Hindlimb muscle (tissue), 1 donor: ENCODE results near the gene APLP1. TPM values are rescaled to one million over a fixed set of nuclear protein-coding genes. Genes with fewer than 3 reads are reported as not detected.
"Not testable (repeated sequence)": the region's sequence is repeated elsewhere in the genome, so short reads cannot be mapped to it uniquely, and the experiment has no call there.

Experiments used
- DNase-seq: peaks from one replicate; pipeline ENCODE4 v3.0.0-alpha.2; 2013
- polyA plus RNA-seq: library from polyadenylated mRNA; unstranded; fragments of 120-200 nt; gene quantifications from one replicate; pipeline ENCODE4 v1.2.1, GENCODE V29; 2013; ENCODE audit not compliant: insufficient read length

The APLP1 gene
- 6.2 TPM for polyA plus RNA-seq

- peak; percentile 68 for DNase-seq
Observed at GRCh38 chr19:35868172-35868822, at the start of gene APLP1. Gene APLP1, plus strand, starts transcription at chr19:35868574. Its CDS starts 63 bp downstream, at chr19:35868637.

DNA sequence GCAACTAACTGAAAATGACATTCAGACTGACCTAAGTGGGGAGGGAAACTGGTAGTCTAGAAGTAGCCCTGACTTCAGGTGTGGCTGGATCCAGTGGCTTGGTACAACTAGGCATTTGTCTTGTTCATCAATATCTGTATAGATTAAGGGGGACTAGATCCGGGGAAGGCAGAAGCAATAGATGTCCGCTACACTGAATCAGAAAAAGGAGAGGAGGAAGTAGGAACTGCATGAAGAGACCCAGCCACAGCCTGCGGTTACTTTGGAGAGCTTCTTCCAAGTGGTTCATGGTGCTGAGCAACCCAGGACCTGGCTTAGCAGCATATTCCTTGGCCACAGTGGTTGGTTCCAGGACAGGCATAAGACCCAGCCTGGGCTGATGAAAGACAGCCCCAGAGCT, 45.8 kb upstream of the APLP1 start:
- no peak for DNase-seq

GRCh38 chr19:35824150-35824549, 44.2 kb upstream of the APLP1 start:
- DNase-seq, result no peak

GRCh38 chr19:35828692-35829301, 39.6 kb upstream of the APLP1 start:
- DNase-seq, result peak; percentile 84

GRCh38 chr19:35830986-35831385, 37.4 kb upstream of the APLP1 start:
- no peak for DNase-seq

DNA sequence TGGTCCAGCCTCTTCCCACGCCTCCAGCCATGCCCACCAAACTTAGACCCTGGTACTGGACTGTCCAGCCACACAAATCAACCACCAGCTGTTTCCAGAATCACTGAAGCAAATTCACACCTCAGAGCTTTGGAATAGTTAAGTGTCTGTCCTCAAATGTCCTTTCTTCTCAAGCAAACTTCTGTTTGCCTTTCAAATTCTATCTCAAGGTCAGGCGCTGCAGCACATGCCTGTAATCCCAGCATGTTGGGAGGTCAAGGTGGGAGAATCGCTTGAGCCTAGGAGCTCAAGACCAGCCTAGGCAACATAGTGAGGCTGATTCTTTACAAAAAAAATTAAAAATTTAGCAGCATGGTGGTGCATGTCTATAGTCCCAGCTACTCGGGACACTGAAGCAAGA, 36.3 kb upstream of the APLP1 start:
- no peak for DNase-seq

- no peak for DNase-seq
Observed at GRCh38 chr19:35833972-35834371, 34.4 kb upstream of the APLP1 start.

DNA sequence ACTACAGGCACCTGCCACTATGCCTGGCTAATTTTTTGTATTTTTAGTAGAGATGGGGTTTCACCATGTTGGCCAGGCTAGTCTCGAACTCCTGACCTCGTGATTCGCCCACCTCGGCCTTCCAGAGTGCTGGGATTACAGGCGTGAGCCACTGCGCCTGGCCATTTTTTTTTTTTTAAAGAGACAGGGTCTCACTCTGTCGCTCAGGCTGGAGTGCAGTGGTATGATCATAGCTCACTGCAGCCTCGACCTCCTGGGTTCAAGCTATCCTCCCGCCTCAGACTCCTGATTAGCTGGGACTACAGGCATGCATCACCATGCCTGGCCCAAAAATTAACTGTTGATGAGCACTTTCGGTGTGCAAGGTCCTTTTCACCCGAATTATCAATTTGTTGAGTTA, 32.3 kb upstream of the APLP1 start:
- DNase-seq, result not testable (repeated sequence)

DNA sequence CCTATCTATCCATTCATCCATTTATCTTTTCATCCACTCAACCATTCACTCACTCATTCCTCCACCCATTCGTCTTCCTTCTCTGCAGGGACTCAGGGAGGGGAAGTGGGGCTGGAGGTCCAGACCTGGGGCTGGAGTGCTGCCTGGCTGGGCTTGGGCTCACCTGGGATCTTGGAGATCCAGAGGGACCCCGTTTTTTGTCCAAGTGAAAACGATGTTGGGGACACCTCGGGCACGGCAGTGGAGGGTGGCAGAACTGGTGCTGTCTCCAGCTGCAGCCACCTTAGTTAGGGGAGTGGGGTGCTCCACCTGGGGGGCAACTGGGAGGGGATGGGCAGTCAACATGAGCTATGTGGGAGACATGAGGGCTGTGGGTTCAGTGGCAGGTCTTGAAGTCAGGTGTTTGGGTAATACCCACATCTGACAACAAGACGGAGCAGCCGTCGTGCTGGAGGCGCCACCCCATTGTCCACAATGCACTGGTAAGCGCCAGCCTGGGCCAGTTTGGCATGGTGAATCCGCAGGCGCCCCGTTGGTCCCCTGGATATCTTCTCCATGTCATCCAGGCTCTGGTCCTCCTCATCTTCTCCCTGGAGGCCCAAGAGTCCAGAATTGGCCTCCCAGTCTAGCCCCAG, 26.3 kb upstream of the APLP1 start:
- DNase-seq, result no peak

DNA sequence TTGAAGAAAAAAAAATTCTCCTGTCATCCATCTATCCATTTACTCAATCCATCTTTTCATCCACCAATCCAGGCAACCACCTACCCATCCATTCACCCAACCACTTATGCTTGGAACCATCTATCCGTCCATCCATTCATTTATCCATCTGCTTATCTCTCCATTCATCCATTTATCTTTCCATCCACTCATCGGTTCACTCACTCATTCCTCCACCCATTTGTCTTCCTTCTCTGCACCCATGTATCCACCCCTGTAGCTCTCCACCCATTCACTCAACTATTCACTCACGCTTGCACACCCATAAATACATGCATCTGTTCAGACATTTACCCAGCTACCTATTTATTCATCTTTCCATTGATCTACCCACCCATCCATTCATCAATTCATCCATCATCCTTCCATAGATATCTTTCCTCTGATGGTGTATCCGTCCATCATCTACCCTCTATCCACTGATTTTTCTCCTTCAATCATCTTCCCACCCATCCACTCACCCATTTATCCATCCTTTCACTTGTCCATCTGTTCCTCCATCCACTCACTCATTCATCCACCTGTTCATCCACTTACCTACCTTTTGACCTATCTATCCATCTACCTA, 25.6 kb upstream of the APLP1 start:
- no peak for DNase-seq

GRCh38 chr19:35843676-35844481, 24.5 kb upstream of the APLP1 start:
- no peak for DNase-seq

DNA sequence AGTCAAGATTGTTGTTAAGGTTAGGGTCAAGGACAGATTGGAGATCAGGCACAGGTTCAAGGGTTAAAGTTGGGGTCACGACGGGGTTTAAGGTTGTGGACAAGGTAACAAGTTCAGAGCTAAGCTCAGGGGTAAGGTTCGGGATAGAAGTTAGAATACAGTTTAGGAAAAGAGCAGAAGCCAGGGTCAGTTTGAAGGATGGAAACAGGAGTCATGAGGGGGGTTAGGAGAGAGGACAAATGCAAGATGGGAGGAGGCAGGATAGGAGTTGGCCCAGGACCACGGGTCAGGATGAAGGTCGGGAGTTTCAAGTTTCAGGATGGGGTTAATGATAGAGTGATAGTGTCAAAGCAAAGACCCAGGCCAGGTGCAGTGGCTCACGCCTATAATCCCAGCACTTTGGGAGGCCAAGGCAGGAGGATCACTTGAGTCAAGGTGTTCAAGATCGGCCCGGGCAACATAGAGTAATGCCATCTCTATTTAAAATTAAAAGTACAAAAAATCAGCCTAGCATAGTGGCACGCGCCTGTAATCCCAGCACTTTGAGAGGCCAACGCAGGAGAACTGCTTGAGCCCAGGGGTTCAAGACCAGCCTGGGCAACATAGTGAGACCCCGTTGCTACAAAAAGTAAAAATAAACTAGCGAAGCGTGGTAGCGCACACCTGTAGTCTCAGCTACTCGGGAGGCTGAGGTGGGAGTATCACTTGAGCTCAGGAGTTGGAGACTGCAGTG, 23.7 kb upstream of the APLP1 start:
- DNase-seq, result no peak

GRCh38 chr19:35845215-35846037, 22.9 kb upstream of the APLP1 start:
- no peak for DNase-seq

GRCh38 chr19:35846038-35846668, 22.2 kb upstream of the APLP1 start:
- DNase-seq, result no peak

- DNase-seq, result no peak
Observed at GRCh38 chr19:35847911-35848310, 20.5 kb upstream of the APLP1 start.

DNA sequence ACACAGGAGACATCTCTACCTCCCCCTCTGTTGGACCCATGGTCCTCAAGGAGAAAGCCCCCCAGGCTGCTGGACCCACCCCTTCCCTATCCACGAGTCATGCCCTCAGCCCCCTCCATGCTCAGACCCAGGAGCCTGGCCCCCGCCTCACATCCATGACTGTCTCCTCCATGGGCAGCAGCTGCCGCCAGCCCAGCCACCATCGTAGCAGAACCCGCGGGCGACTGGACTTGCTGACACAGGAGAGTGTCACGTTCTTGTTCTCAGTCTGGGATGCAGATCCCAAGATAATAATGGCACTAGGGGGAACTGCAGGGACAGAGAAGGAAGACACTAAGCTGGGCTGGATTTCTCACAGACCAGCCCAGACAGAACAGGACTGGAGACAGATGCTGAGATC, 19.9 kb upstream of the APLP1 start:
- DNase-seq, result no peak

- DNase-seq, result no peak
Observed at GRCh38 chr19:35848919-35849505, 19.4 kb upstream of the APLP1 start.

GRCh38 chr19:35851213-35852028, 17.0 kb upstream of the APLP1 start:
- DNase-seq, result no peak
